MM.1S (cell line): ENCODE results near the gene MFAP2.

Experiments
- DNase-seq: peaks from one replicate; pipeline ENCODE4 v3.0.0-alpha.2; 2015
- H2AFZ ChIP-seq: fragments of 300-600 bp; sonication (generic); 2 replicates; pipeline ENCODE4 v1.6.0; 2016; ENCODE audit warnings: antibody characterized with exemption, low read length
- H3F3A ChIP-seq: fragments of 300-600 bp; sonication (generic); 2 replicates; pipeline ENCODE4 v1.6.1; 2016; ENCODE audit warnings: mild to moderate bottlenecking, antibody characterized with exemption, low read length, moderate library complexity, mixed read lengths; ENCODE audit not compliant: insufficient read depth
- H3K27ac ChIP-seq: fragments of 300-600 bp; sonication (generic); 2 replicates; pipeline ENCODE4 v1.5.1; 2016; ENCODE audit warnings: mild to moderate bottlenecking, low read length
- H3K27me3 ChIP-seq: fragments of 300-600 bp; sonication (generic); replicated peaks from 2 replicates; pipeline ENCODE4 v1.6.0; 2016; ENCODE audit warnings: low read length; ENCODE audit not compliant: insufficient read depth
- H3K36me3 ChIP-seq: fragments of 300-600 bp; sonication (generic); replicated peaks from 2 replicates; pipeline ENCODE4 v1.6.1; 2016; ENCODE audit warnings: mild to moderate bottlenecking, low read length, mixed read lengths; ENCODE audit not compliant: insufficient read depth
- H3K4me1 ChIP-seq: fragments of 300-600 bp; sonication (generic); 2 replicates; pipeline ENCODE4 v1.6.1; 2016; ENCODE audit warnings: low read length, mixed read lengths
- H3K4me2 ChIP-seq: fragments of 300-600 bp; sonication (generic); 2 replicates; pipeline ENCODE4 v1.6.0; 2016; ENCODE audit warnings: low read depth, low read length
- H3K4me3 ChIP-seq: fragments of 300-600 bp; sonication (generic); 2 replicates; pipeline ENCODE4 v1.5.1; 2016; ENCODE audit warnings: low read length, mixed read lengths
- H3K79me2 ChIP-seq: fragments of 300-600 bp; sonication (generic); 2 replicates; pipeline ENCODE4 v1.6.1; 2016; ENCODE audit warnings: mixed run types, low read length, mixed read lengths
- H3K9ac ChIP-seq: fragments of 300-600 bp; sonication (generic); 2 replicates; pipeline ENCODE4 v1.6.1; 2016; ENCODE audit warnings: low read length, mixed read lengths
- H3K9me2 ChIP-seq: fragments of 300-600 bp; sonication (generic); replicated peaks from 2 replicates; pipeline ENCODE4 v1.6.1; 2016; ENCODE audit warnings: mild to moderate bottlenecking, low read length, mixed read lengths; ENCODE audit not compliant: insufficient read depth
- H3K9me3 ChIP-seq: fragments of 300-600 bp; sonication (generic); replicated peaks from 2 replicates; pipeline ENCODE4 v1.6.1; 2016; ENCODE audit warnings: mild to moderate bottlenecking, low read length, mixed read lengths; ENCODE audit not compliant: insufficient read depth
- H4K20me1 ChIP-seq: fragments of 300-600 bp; sonication (generic); 2 replicates; pipeline ENCODE4 v1.6.1; 2016; ENCODE audit warnings: mild to moderate bottlenecking, low read length, moderate library complexity, mixed read lengths; ENCODE audit not compliant: insufficient read depth
- CTCF ChIP-seq: fragments of 300-600 bp; sonication (generic); IDR thresholded peaks from 2 replicates; pipeline ENCODE4 v1.5.1; 2016; ENCODE audit warnings: antibody characterized with exemption, low read length, mixed read lengths
- EZH2 ChIP-seq: fragments of 300-600 bp; sonication (generic); optimal IDR thresholded peaks from 2 replicates; pipeline ENCODE3; 2017; ENCODE audit warnings: low read depth, mild to moderate bottlenecking, antibody characterized with exemption, low read length, mixed read lengths
- EZH2phosphoT487 ChIP-seq: fragments of 300-600 bp; sonication (generic); IDR thresholded peaks from 2 replicates; pipeline ENCODE4 v1.6.1; 2018; ENCODE audit warnings: antibody characterized with exemption, low read length

MFAP2 gene

GRCh38 chr1:16972189-16972895 is 8.1 kb downstream of the MFAP2 start:
- Histone ChIP-seq H3K36me3 (no peaks in the 10 kb centered on the region), H3K4me3 (no peak overlapping the region), H4K20me1 (no peaks in the 10 kb centered on the region), H3K79me2 (no peaks in the 10 kb centered on the region), H3K9ac (no peak overlapping the region), H3K27ac (no peak overlapping the region), H3F3A (no peaks in the 10 kb centered on the region), H3K9me2 (no peaks in the 10 kb centered on the region), H2AFZ (no peak overlapping the region), H3K27me3 (no peaks in the 10 kb centered on the region), H3K4me2 (no peak overlapping the region), H3K4me1 (no peaks in the 10 kb centered on the region), H3K9me3 (no peaks in the 10 kb centered on the region)
- TF ChIP-seq CTCF, result no peak
- TF ChIP-seq EZH2, result no peak
- no peak for TF ChIP-seq EZH2phosphoT487
- DNase-seq, result no peak

- Histone ChIP-seq H3K9me3 (no peaks in the 10 kb centered on the region), H3K4me1 (no peaks in the 10 kb centered on the region), H3F3A (no peaks in the 10 kb centered on the region), H2AFZ (no peak overlapping the region), H3K27ac (no peak overlapping the region), H3K4me2 (no peak overlapping the region), H3K4me3 (no peak overlapping the region), H3K36me3 (no peaks in the 10 kb centered on the region), H4K20me1 (no peaks in the 10 kb centered on the region), H3K27me3 (no peaks in the 10 kb centered on the region), H3K79me2 (no peaks in the 10 kb centered on the region), H3K9me2 (no peaks in the 10 kb centered on the region), H3K9ac (no peak overlapping the region)
- no peak for DNase-seq
- TF ChIP-seq CTCF (no peak), EZH2 (no peak), EZH2phosphoT487 (no peak)
Observed at GRCh38 chr1:16971341-16972188, 8.9 kb downstream of the MFAP2 start.

GRCh38 chr1:16970132-16970910 is 10.1 kb downstream of the MFAP2 start:
- DNase-seq, result no peak
- Histone ChIP-seq H3K27me3 (no peaks in the 10 kb centered on the region), H3K79me2 (no peaks in the 10 kb centered on the region), H3K9me3 (no peaks in the 10 kb centered on the region), H3K4me1 (no peaks in the 10 kb centered on the region), H3K9me2 (no peaks in the 10 kb centered on the region), H3K36me3 (no peaks in the 10 kb centered on the region), H3K4me2 (no peak overlapping the region), H4K20me1 (no peaks in the 10 kb centered on the region), H3K9ac (no peak overlapping the region), H2AFZ (no peak overlapping the region), H3F3A (no peaks in the 10 kb centered on the region), H3K4me3 (no peak overlapping the region), H3K27ac (no peak overlapping the region)
- TF ChIP-seq EZH2phosphoT487, result no peak
- TF ChIP-seq EZH2, result no peak
- TF ChIP-seq CTCF, result no peak
